Astrocyte (in vitro differentiated cells and primary cell): ENCODE measurements around the gene NT5C3B. TPM values are rescaled to one million over a fixed set of nuclear protein-coding genes. Genes with fewer than 3 reads are reported as not detected.
A peak's percentile ranks its signal among the peaks of the same experiment; 100 is the strongest.

Experiments used
- DNase-seq: peaks from one replicate; pipeline ENCODE4 v3.0.0-alpha.2; 2010; ENCODE audit warnings: low read depth
- FAIRE-seq: peaks from 2 replicates; lab custom pipeline; 2011; peaks lifted over from hg19 to GRCh38; lab: Jason Lieb, UNC
- H2AFZ ChIP-seq: 2 replicates; pipeline ENCODE4 v1.6.0; 2012; ENCODE audit warnings: low read depth, low read length, inconsistent platforms
- H3K27ac ChIP-seq: 2 replicates; pipeline ENCODE4 v1.5.1; 2011; ENCODE audit warnings: low read depth, low read length, inconsistent platforms
- H3K27me3 ChIP-seq: 2 replicates; pipeline ENCODE4 v1.6.0; 2011; ENCODE audit warnings: low read length, inconsistent platforms; ENCODE audit not compliant: insufficient read depth
- H3K36me3 ChIP-seq: 2 replicates; pipeline ENCODE4 v1.5.1; 2011; ENCODE audit warnings: low read length, inconsistent platforms; ENCODE audit not compliant: insufficient read depth
- H3K4me1 ChIP-seq: 2 replicates; pipeline ENCODE4 v1.5.1; 2011; ENCODE audit warnings: low read length, inconsistent platforms; ENCODE audit not compliant: insufficient read depth
- H3K4me2 ChIP-seq: 2 replicates; pipeline ENCODE4 v1.6.0; 2012; ENCODE audit warnings: low read length, inconsistent platforms
- H3K4me3 ChIP-seq: 2 replicates; pipeline ENCODE4 v1.5.1; 2011; ENCODE audit warnings: low read depth, mild to moderate bottlenecking, low read length, inconsistent platforms; ENCODE audit not compliant: insufficient read depth
- H3K79me2 ChIP-seq: 2 replicates; pipeline ENCODE4 v1.6.0; 2012; ENCODE audit warnings: mild to moderate bottlenecking, low read length, inconsistent platforms; ENCODE audit not compliant: insufficient read depth
- H3K9ac ChIP-seq: 2 replicates; pipeline ENCODE4 v1.6.0; 2012; ENCODE audit warnings: mild to moderate bottlenecking, low read length, inconsistent platforms
- H3K9me3 ChIP-seq: 2 replicates; pipeline ENCODE4 v1.5.1; 2012; ENCODE audit warnings: low read depth, mild to moderate bottlenecking, low read length, inconsistent platforms; ENCODE audit not compliant: insufficient read depth
- H4K20me1 ChIP-seq: 2 replicates; pipeline ENCODE4 v1.6.0; 2012; ENCODE audit warnings: low read length, inconsistent platforms; ENCODE audit not compliant: insufficient read depth
- H3K27ac Mint-ChIP-seq: one replicate; pipeline ENCODE4 v1.8.0; 2021; ENCODE audit warnings: mild to moderate bottlenecking, mixed read lengths; ENCODE audit not compliant: unreplicated experiment
- H3K27me3 Mint-ChIP-seq: one replicate; pipeline ENCODE4 v1.8.0; 2021; ENCODE audit warnings: low read depth, mixed read lengths; ENCODE audit not compliant: unreplicated experiment
- H3K36me3 Mint-ChIP-seq: one replicate; pipeline ENCODE4 v1.8.0; 2021; ENCODE audit warnings: low read depth, mixed read lengths; ENCODE audit not compliant: unreplicated experiment
- H3K4me1 Mint-ChIP-seq: one replicate; pipeline ENCODE4 v1.8.0; 2021; ENCODE audit warnings: low read depth, mixed read lengths; ENCODE audit not compliant: unreplicated experiment
- H3K4me3 Mint-ChIP-seq: one replicate; pipeline ENCODE4 v1.8.0; 2021; ENCODE audit warnings: mild to moderate bottlenecking, moderate library complexity, mixed read lengths; ENCODE audit not compliant: unreplicated experiment
- H3K9me3 Mint-ChIP-seq: one replicate; pipeline ENCODE4 v1.8.0; 2021; ENCODE audit warnings: mild to moderate bottlenecking, mixed read lengths; ENCODE audit not compliant: unreplicated experiment
- CTCF ChIP-seq: IDR thresholded peaks from 2 replicates; pipeline ENCODE4 v1.5.1; 2011; ENCODE audit warnings: low read depth, mild to moderate bottlenecking, inconsistent platforms, low read length, moderate library complexity; ENCODE audit not compliant: insufficient read depth
- EZH2 ChIP-seq: IDR thresholded peaks from 2 replicates; pipeline ENCODE4 v1.6.1; 2012; ENCODE audit warnings: mild to moderate bottlenecking, low read length, inconsistent platforms; ENCODE audit not compliant: insufficient read depth
- total RNA-seq: library from RNA; stranded (reverse); gene quantifications from 2 replicates; pipeline ENCODE4 v1.2.1, GENCODE V29; 2021

NT5C3B gene
- total RNA-seq, 1 donor from 2014 or later, result 56.1 TPM

- H3K4me3 ChIP-seq, result no peak overlapping the region
- no peaks in the 10 kb centered on the region for H3K27me3 Mint-ChIP-seq
- H3K27ac Mint-ChIP-seq, result no peak overlapping the region
- no peak overlapping the region for H3K4me3 Mint-ChIP-seq
- H3K4me2 ChIP-seq, result no peak overlapping the region
- H3K4me1 ChIP-seq, result peaks cover 19% of the 10 kb centered on the region
- no peaks in the 10 kb centered on the region for H3K36me3 ChIP-seq
- H4K20me1 ChIP-seq, result no peaks in the 10 kb centered on the region
- H3K36me3 Mint-ChIP-seq, result no peaks in the 10 kb centered on the region
- FAIRE-seq, result no peak
- no peak overlapping the region for H3K27ac ChIP-seq
- H2AFZ ChIP-seq, result no peak overlapping the region
- DNase-seq, result no peak
- no peak for TF ChIP-seq CTCF
- TF ChIP-seq EZH2, result no peak
- no peaks in the 10 kb centered on the region for H3K9me3 ChIP-seq
- H3K9me3 Mint-ChIP-seq, result no peaks in the 10 kb centered on the region
- H3K79me2 ChIP-seq, result no peaks in the 10 kb centered on the region
- H3K9ac ChIP-seq, result no peak overlapping the region
- H3K27me3 ChIP-seq, result no peaks in the 10 kb centered on the region
- H3K4me1 Mint-ChIP-seq, result peaks cover 30% of the 10 kb centered on the region
Observed at GRCh38 chr17:41794540-41794975, 41.5 kb downstream of the NT5C3B start.

DNA sequence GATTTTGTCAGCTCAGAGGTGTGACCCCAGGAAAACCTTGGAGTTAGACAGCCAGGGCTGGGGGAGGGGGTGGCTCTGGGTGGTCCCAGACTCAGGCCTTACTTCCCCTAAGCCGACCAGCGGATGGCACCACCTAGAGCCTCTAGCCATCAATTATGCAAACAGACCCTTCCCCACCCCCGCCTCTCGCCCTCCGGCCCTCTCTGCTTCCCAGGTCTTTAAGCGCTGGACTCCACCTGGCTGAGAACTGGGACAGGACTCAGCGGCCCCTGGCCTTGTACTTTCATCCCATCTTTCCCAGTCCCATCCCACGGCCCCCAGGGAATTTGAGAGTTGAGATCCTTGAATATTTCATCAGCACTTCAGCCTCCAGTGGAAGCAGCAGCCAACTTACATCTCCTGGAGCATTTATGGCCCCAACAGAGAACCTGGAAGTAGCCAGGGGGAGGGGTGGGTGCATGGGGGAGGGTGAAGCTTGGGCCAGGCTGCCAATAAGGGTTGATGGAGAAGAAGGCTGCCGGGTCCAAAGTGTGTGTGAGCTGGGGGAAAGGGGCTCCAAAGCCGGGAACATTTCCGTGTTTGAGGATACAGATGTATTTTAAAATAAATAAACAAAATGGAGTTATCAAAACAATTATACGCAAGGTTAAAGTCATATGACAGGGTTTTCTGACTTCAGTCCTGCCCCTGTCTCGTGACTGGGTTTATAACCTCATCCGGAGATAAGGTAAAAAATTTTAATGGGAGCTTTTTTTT lies 42.1 kb downstream of the NT5C3B start:
- no peaks in the 10 kb centered on the region for H3K9me3 Mint-ChIP-seq
- Histone ChIP-seq H4K20me1 (no peaks in the 10 kb centered on the region), H3K79me2 (no peaks in the 10 kb centered on the region), H3K36me3 (no peaks in the 10 kb centered on the region), H2AFZ (no peak overlapping the region), H3K9me3 (no peaks in the 10 kb centered on the region), H3K9ac (peak overlapping the region; percentile 34), H3K27me3 (no peaks in the 10 kb centered on the region), H3K4me1 (peaks cover 19% of the 10 kb centered on the region), H3K27ac (peak overlapping the region; percentile 43), H3K4me2 (peak overlapping the region; percentile 75), H3K4me3 (no peak overlapping the region)
- no peak for TF ChIP-seq CTCF
- TF ChIP-seq EZH2, result no peak
- H3K4me1 Mint-ChIP-seq, result peaks cover 33% of the 10 kb centered on the region
- H3K27me3 Mint-ChIP-seq, result no peaks in the 10 kb centered on the region
- no peaks in the 10 kb centered on the region for H3K36me3 Mint-ChIP-seq
- DNase-seq, result no peak
- peak overlapping the region; percentile 45 for H3K4me3 Mint-ChIP-seq
- peak overlapping the region; percentile 96 for H3K27ac Mint-ChIP-seq
- no peak for FAIRE-seq
